Fibroblast of lung (primary cell): ENCODE results near the gene BIRC5.

Experiments used
- EZH2 ChIP-seq: IDR thresholded peaks from 2 replicates; pipeline ENCODE4 v1.5.1; 2012; ENCODE audit warnings: low read length, control low read depth, mild to moderate bottlenecking; ENCODE audit errors: missing control alignments
- TF ChIP-seq, protein P1 (sequence below), 2 donors: IDR thresholded peaks in 1 of 2; conservative IDR thresholded peaks in 1 of 2; 1 replicate in 1 of 2; 2 replicates in 1 of 2; pipeline ENCODE4 v1.5.1; 2011 to 2012; ENCODE audit warnings: low read length in 2 of 2, control low read depth in 1 of 2, inconsistent platforms in 1 of 2, low read depth in 1 of 2, mild to moderate bottlenecking in 1 of 2

DNA sequence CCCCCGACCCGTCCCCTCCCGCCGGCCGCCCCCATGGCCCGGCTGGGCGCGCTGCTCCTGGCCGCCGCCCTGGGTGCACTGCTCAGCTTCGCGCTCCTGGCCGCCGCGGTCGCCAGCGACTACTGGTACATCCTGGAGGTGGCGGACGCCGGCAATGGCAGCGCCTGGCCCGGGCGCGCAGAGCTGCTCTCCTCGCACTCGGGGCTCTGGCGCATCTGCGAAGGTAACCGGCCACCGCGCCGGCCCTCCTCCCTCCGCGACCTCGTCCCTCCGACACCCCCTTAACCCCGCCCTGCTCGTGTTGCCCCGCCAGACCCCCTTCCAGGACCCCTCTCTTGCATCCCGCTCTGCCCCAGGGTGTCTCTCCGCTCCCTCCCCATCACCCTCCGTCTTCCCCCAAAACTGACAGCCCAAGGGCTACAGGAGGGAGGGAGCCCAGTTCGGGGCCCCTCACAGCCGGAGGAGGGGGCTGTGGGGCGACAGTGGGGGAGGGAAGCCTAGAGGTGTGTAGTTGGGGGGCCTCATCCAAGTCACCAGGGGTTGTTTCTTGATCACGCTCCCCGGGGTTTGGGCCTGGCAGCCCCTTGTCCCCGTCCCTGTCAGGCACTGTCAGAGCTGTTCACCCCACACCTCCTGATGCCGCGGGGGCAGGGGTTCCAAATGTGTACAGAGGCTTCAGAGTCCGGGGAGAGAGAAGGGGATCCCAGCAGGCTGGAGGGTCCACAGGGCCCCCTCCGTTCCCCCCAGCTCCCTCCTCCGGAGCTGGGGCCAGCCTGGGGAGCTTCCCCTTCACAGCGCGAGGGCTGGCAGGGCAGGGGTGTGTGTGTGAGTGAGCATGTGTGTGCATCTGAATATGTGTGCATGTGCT lies 18.2 kb downstream of the BIRC5 start:
- TF ChIP-seq, protein P1, sequence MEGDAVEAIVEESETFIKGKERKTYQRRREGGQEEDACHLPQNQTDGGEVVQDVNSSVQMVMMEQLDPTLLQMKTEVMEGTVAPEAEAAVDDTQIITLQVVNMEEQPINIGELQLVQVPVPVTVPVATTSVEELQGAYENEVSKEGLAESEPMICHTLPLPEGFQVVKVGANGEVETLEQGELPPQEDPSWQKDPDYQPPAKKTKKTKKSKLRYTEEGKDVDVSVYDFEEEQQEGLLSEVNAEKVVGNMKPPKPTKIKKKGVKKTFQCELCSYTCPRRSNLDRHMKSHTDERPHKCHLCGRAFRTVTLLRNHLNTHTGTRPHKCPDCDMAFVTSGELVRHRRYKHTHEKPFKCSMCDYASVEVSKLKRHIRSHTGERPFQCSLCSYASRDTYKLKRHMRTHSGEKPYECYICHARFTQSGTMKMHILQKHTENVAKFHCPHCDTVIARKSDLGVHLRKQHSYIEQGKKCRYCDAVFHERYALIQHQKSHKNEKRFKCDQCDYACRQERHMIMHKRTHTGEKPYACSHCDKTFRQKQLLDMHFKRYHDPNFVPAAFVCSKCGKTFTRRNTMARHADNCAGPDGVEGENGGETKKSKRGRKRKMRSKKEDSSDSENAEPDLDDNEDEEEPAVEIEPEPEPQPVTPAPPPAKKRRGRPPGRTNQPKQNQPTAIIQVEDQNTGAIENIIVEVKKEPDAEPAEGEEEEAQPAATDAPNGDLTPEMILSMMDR (conservative IDR thresholded peaks at IDR 0.05 in 1 of 2, IDR thresholded peaks at IDR 0.05 in 1 of 2; ENCODE audit: low read depth in 1 of 2, low read length in 2 of 2) = no peak
- peak; percentile 73 for TF ChIP-seq EZH2
